SJSA1 (cell line): Measurements from ENCODE around the gene SLC8B1. TPM values are rescaled to one million over a fixed set of nuclear protein-coding genes. Genes with fewer than 3 reads are reported as not detected.
"Not testable (repeated sequence)": the region's sequence is repeated elsewhere in the genome, so short reads cannot be mapped to it uniquely, and the experiment has no call there.

Experiments used
- DNase-seq, 2 experiments: peaks; one replicate each; pipeline ENCODE4 v3.0.0-alpha.2; 2015 to 2020; ENCODE audit warnings: low spot score in 2 of 2, low read depth in 1 of 2
- H3K27ac ChIP-seq: fragments of 250-450 bp; sonication (Bioruptor Pico); 2 replicates; pipeline ENCODE4 v1.5.1; 2020; ENCODE audit warnings: mild to moderate bottlenecking, moderate library complexity
- H3K27me3 ChIP-seq: fragments of 250-450 bp; sonication (Bioruptor Pico); replicated peaks from 2 replicates; pipeline ENCODE4 v1.5.1; 2020; ENCODE audit warnings: mild to moderate bottlenecking, moderate library complexity
- H3K36me3 ChIP-seq: fragments of 250-450 bp; sonication (Bioruptor Pico); 2 replicates; pipeline ENCODE4 v1.5.1; 2020; ENCODE audit warnings: mild to moderate bottlenecking
- H3K4me1 ChIP-seq: fragments of 250-450 bp; sonication (Bioruptor Pico); replicated peaks from 2 replicates; pipeline ENCODE4 v1.6.1; 2021; ENCODE audit warnings: mild to moderate bottlenecking
- H3K4me3 ChIP-seq: fragments of 250-450 bp; sonication (Bioruptor Pico); 2 replicates; pipeline ENCODE4 v1.5.1; 2020; ENCODE audit warnings: mild to moderate bottlenecking
- H3K9me3 ChIP-seq: fragments of 250-450 bp; sonication (Bioruptor Pico); replicated peaks from 2 replicates; pipeline ENCODE4 v1.5.1; 2020; ENCODE audit warnings: mild to moderate bottlenecking
- total RNA-seq: library from RNA; depleted of rRNA; stranded (reverse); fragments of >200 nt; shearing (Covaris generic); gene quantifications from 2 replicates; pipeline ENCODE4 v1.2.3, GENCODE V29; 2014

Gene SLC8B1
- total RNA-seq, 1 experiment from 2014 or later: 9.4 TPM

DNA sequence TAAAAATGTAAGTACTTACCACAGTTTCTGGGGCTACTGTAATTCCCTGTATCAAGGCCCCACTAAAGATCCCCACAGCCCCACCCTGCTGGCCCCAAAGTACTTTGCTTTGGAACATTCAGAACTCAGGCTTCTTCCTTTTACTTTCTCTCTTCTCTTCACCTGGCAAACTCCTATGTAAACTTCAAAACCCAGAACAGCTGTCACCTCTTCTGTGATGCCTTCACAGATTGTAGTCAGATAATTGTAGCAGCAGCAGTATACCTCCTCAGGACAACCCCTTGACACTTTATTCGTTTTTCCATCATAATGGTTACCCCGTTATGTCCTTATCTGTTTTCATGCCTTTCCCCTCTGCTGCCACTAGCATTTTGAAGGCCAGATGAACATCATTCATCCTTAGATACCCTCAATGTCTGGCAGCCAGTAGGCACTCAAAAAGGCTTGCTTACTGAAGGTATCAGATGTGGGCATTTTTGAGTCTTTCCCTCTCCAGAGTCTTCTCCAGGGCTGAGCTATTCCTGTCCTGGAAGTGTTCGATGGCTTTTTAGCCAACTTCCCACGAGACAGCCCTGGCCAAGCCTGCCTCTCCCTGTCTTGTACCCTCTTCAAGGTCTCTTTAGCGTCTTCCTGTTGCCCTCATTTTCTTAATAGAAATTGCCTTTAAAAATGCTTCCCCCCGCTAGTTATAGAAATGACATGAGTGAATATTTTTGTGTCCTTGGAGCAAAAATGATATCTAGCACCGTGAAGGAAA is 30.9 kb upstream of the SLC8B1 start:
- Histone ChIP-seq H3K9me3 (no peaks in the 10 kb centered on the region), H3K4me1 (no peaks in the 10 kb centered on the region), H3K27me3 (no peaks in the 10 kb centered on the region), H3K36me3 (no peaks in the 10 kb centered on the region), H3K4me3 (no peak overlapping the region), H3K27ac (no peak overlapping the region)
- no peak for DNase-seq

DNA sequence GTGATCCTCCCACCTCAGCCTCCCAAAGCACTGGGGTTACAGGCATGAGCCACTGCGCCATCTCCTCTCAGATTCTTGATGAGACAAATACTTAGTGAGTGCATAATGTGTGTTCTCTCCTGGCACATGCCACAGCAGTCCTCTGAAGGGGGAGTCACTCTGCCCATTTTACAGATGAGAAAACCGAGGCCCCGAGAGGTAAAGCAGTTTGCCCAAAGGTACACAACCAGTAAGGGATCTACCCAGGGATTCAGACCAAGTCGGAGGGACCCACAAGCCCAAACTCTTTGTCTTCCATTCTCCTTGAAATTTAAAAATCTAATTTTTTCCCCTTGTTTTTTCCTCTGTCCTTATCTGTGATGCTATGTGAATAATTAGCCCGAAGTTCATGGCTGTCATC is 29.8 kb upstream of the SLC8B1 start:
- Histone ChIP-seq H3K4me3 (no peak overlapping the region), H3K4me1 (no peaks in the 10 kb centered on the region; the same call in 1 of the 2 replicates), H3K9me3 (no peaks in the 10 kb centered on the region), H3K27ac (no peak overlapping the region), H3K27me3 (no peaks in the 10 kb centered on the region), H3K36me3 (no peaks in the 10 kb centered on the region)
- no peak for DNase-seq

DNA sequence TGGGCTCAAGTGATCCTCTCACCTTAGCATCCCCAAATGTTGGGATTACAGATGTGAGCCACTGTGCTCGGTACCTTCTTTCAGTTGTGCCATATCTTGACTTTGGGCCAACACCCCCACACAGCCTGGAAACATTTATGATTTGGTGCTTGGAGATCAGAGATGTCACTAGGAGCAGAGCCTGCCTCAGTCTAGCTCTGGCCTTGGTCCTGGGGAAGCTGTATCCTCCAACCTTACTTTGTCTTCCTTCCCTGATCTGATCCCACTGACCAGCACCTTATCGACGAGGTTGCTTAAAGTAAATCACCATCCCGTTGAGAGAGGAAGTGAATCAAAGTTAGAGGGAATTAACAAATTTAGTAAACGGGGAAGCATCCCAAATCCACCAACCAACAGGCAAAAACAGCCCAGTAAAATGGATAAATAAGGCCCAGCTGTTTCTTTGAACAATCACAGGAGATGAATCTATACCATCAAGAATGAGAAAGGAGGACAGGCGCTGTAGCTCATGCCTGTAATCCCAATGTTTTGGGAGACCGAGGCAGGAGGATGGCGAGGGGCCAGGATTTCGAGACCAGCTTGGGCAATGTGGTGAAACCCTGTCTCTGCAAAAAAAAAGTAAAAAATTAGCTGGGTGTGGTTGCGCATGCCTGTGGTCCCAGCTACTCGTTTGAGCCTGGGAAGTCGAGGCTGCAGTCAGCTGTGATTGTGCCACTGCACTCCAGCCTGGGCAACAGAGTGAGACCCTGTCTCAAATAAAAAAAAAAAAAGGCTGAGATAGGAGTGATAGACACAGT is 26.9 kb upstream of the SLC8B1 start:
- no peak overlapping the region for H3K4me3 ChIP-seq
- H3K9me3 ChIP-seq: no peaks in the 10 kb centered on the region
- DNase-seq: no peak
- no peaks in the 10 kb centered on the region for H3K27me3 ChIP-seq
- H3K27ac ChIP-seq: no peak overlapping the region
- H3K4me1 ChIP-seq: peaks cover 10% of the 10 kb centered on the region
- 0 out of 2 replicates have a peak, but pooled peaks cover 3% of the 10 kb centered on the region for H3K36me3 ChIP-seq

DNA sequence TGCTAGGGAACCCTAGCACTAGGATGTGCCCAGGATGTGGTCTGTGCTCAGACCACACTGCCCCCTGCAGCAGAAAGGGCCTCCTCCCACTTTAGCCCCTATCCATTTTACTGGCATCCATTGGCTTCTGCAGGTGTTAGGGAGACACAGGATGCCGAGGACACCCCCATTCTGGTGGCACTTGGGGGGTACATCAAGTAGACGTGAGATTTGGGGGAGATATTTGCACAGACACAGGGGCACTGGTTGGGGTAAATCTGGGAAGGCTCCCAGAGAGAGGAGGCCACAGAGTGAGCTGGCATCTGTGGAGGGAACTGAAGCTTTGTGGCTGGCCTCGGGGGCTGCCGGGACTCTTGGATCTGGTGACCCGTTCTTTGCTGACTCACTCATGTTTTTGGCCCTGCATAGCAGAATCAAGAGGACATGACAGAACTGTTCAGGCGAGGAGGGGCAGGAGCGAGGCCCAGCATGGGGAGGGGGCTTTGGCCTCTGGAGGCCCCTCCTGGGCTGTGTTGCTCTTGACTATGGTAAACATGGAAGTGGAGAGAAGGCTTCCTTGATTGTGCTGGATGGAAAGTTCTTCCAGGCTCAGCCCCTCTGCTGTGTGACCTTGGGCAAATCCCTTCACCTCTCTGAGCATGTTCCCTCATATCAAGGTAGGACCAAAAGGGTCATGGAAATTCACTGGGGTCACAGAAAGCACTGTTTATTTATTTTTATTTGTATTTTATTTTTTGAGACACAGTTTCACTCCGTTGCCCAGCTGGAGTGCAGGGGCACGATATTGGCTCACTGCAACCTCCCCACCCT is 25.2 kb upstream of the SLC8B1 start:
- DNase-seq: no peak
- Histone ChIP-seq H3K9me3 (no peaks in the 10 kb centered on the region), H3K27ac (no peak overlapping the region), H3K36me3 (0 out of 2 replicates have a peak, but pooled peaks cover 3% of the 10 kb centered on the region), H3K4me1 (peaks cover 10% of the 10 kb centered on the region), H3K27me3 (no peaks in the 10 kb centered on the region), H3K4me3 (no peak overlapping the region)

DNA sequence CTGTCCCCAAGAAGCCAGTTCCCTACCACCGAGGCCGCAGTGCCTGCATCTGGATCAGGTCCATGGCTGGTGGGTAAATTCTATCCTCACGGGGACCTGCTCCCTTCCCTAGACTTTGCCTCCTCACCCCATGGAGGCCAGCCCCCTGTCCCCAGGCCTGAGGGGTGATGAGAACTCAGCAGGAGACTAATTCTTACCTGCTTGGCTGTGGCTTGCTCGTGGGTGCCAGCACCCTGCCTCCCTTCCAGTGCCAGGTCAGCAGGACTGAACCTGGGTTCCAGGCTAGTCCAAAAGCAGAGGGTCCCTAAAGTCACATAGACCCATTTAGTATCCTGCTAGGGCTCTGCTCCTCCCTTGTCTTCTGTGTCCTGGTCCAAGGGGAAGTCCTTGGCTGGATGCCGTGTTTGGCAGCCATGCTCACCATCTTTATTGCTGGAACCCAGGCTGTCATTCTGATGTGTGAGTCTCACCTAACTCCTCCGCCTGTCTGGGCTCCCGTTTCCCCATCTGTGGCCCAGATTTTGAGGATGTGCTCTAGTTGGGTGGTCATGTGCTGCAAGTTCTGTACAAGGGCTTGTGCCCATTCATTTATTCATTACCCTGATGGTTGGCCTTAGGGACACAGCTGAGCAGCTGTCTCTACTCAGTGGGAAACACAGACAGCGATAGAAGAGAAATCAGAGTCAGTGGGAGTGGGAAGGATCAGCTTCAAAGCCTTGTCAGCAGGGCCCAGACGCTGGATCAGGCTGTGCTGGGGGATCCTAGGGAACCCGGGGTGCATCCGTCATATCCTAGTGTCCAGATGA is 24.4 kb upstream of the SLC8B1 start:
- Histone ChIP-seq H3K4me1 (peaks cover 10% of the 10 kb centered on the region), H3K4me3 (peak overlapping the region; percentile 92), H3K27me3 (no peaks in the 10 kb centered on the region), H3K9me3 (no peaks in the 10 kb centered on the region), H3K27ac (no peak overlapping the region), H3K36me3 (0 out of 2 replicates have a peak, but pooled peaks cover 3% of the 10 kb centered on the region)
- no peak for DNase-seq

DNA sequence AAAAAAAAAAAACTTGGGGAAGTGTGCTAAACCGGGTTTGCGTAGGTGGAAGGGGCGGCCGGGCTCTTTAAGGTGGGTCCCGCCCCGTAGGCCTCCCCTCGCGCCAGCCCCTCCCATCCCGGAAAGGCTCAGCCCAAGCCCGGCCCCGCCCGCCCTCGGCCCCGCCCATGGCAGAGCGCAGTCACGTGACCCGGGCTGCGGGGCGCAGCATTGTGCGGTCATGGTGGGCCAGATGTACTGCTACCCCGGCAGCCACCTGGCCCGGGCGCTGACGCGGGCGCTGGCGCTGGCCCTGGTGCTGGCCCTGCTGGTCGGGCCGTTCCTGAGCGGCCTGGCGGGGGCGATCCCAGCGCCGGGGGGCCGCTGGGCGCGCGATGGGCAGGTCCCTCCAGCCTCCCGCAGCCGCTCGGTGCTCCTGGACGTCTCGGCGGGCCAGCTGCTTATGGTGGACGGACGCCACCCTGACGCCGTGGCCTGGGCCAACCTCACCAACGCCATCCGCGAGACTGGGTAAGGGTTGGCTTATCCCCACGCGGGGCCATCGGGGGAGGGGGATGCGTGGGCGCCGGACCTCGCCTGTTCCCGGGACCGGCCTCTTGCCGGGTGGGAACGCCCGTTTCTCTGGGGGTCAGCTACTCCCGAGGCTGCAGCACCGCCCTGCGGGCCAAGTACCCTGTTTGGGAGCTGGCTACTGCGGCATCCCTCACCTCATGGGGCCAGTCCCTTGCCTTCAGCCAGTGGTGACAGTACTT is 23.6 kb upstream of the SLC8B1 start, which contains the start of gene PLBD2:
TSS of gene PLBD2 (plus strand) at position 207 of the 752 bp plus-strand sequence. CDS start at position 221, 14 bp downstream.
- peak; percentile 77 to 92 for DNase-seq
- Histone ChIP-seq H3K9me3 (no peaks in the 10 kb centered on the region), H3K36me3 (0 out of 2 replicates have a peak, but pooled peaks cover 3% of the 10 kb centered on the region), H3K4me1 (peaks cover 10% of the 10 kb centered on the region), H3K27me3 (no peaks in the 10 kb centered on the region), H3K4me3 (peak within 1 kb of the TSS; percentile 92), H3K27ac (no peak within 1 kb of the TSS)

DNA sequence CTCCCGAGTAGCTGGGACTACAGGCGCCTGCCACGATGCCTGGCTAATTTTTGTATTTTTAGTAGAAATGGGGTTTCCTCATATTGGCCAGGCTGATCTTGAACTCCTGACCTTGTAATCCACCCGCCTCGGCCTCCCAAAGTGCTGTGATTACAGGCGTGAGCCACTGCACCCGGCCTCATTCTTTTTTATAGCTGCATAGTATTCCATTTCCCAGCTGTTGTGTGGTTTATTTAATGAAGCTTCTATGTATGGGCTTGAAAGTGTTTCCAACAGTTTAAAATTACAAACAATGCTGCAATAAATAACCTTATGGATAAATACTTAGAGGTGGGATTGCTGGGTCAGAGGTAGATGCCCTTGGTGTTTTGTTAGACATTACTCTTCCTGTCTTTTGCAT is 19.3 kb upstream of the SLC8B1 start:
- not testable (repeated sequence) for H3K27ac ChIP-seq, H3K27me3 ChIP-seq, DNase-seq, H3K4me1 ChIP-seq, H3K36me3 ChIP-seq, H3K9me3 ChIP-seq, H3K4me3 ChIP-seq

DNA sequence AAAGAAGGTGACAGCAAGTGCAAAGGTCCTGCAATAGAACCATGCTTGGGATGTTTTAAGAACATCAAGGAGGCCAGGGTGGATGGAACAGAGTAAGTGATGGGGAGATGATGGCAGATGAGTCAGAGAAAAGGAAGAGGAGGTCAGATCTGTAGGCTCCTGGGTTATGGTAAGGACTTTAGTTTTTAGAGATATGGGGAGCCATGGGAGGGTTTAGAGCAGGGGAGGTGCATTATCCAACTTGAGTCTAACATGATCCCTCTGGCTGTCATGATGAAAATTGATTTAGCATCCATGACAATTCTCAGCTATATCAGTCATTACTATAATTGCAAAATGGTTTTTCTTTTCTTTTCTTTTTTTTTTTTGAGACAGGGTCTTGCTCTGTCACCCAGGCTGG is 16.2 kb upstream of the SLC8B1 start:
- Histone ChIP-seq H3K4me3 (no peak overlapping the region), H3K36me3 (no peaks in the 10 kb centered on the region), H3K9me3 (no peaks in the 10 kb centered on the region), H3K4me1 (no peaks in the 10 kb centered on the region), H3K27ac (no peak overlapping the region), H3K27me3 (0 out of 2 replicates have a peak, but pooled peaks cover 4% of the 10 kb centered on the region)
- DNase-seq: no peak

DNA sequence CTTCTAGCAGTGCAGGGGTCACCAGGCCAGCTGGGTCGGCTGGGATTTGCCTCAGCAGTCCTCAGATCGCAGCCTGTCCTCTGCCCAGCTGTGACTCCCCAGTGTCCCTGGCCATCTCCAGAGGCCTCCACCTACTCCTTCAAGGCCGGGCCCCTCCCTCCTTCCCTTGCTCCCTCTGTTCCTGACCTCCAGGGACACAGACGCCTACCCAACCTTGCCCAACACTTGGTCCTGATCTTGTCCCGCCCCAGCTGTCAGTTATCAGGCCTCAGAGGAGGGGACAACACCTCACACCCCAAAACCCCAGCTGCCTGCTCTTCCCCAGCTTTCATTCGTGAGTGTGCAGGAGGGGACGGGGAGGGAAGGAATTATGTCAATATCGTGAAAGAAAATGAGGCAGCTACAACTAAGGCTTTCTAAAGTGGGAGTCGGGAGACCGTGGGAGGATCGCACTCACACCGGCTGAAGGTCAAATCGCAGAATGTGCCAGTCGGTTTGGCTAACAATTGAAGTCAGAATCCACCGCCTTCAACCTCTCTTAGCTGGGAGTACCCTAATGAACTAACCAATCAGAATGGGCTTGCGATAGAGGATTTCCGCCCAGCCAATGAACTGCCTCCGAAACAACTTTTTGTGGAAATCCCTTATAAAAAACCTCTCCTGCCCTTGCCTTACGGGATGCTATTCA is 14.1 kb upstream of the SLC8B1 start:
- no peaks in the 10 kb centered on the region for H3K36me3 ChIP-seq
- no peaks in the 10 kb centered on the region for H3K4me1 ChIP-seq
- no peak overlapping the region for H3K4me3 ChIP-seq
- H3K27ac ChIP-seq: no peak overlapping the region
- DNase-seq: no peak
- 0 out of 2 replicates have a peak, but pooled peaks cover 4% of the 10 kb centered on the region for H3K27me3 ChIP-seq
- H3K9me3 ChIP-seq: no peaks in the 10 kb centered on the region

DNA sequence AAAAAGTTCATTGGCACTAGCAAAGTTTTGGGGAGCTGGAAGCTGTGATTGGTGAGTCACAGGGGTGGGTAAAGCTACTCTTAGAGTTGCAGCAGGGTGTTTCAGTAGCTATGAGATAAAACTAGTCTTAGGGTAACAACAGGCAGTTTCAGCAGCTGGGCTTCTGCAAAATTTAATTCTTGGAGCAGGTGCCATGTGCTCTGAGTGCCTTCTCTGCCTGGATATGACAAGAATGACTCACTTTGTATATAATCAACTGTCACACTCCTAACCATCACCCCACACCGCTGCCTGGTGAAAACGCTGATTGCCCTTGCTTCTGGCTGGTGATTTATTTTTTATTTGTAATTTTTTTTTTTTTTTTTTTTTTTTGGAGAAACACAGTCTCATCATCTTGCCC is 13.0 kb upstream of the SLC8B1 start:
- 0 out of 2 replicates have a peak, but pooled peaks cover 4% of the 10 kb centered on the region for H3K27me3 ChIP-seq
- no peaks in the 10 kb centered on the region for H3K4me1 ChIP-seq
- no peaks in the 10 kb centered on the region for H3K9me3 ChIP-seq
- no peak for DNase-seq
- no peaks in the 10 kb centered on the region for H3K36me3 ChIP-seq
- H3K27ac ChIP-seq: no peak overlapping the region
- no peak overlapping the region for H3K4me3 ChIP-seq

DNA sequence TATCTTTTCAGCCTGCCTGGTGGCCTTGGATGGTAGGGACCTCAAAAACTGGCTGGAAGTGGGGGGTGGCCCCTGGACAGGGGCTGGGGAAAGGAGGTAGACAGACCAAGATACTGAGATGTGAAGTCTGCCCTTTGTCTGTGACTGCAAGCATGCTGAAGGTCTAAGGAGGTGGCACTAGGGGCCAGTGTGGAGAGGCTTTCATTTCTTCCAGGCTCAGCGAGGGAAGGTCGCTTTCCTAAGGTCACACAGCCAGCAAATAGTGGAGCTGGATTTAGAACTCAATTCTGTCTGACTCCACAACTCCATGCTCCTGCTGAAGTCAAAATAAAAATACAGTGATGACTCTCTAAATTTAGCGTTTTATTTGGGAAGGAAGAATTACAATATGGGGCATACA is 12.2 kb upstream of the SLC8B1 start:
- Histone ChIP-seq H3K27me3 (0 out of 2 replicates have a peak, but pooled peaks cover 4% of the 10 kb centered on the region), H3K4me3 (no peak overlapping the region), H3K36me3 (no peaks in the 10 kb centered on the region), H3K9me3 (no peaks in the 10 kb centered on the region), H3K27ac (no peak overlapping the region), H3K4me1 (no peaks in the 10 kb centered on the region)
- no peak for DNase-seq

DNA sequence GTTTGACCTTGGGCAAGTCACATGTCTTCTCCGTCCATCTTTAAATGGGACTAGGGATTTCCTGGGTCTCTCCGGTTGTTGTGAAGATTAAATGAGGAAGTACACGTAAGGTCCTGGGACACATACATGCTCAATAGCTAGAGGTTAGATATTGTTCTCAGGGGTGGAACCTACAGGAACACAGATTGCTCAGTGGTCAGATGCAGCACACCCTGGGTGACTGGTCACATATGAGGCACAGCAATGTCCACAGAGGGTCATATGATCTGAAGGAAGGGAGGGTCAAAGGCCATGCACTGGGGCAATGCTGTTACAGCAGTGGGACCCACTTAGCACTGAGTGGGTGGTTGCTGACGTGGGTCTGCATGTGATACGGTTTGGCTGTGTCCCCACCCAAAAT is 11.4 kb upstream of the SLC8B1 start:
- Histone ChIP-seq H3K4me1 (no peaks in the 10 kb centered on the region), H3K27ac (no peak overlapping the region), H3K27me3 (no peaks in the 10 kb centered on the region), H3K9me3 (no peaks in the 10 kb centered on the region), H3K36me3 (no peaks in the 10 kb centered on the region), H3K4me3 (no peak overlapping the region)
- DNase-seq: no peak
